Left colon (tissue), 2 donors: Measurements from ENCODE around the gene ADGRF4. TPM values are rescaled to one million over a fixed set of nuclear protein-coding genes. Genes with fewer than 3 reads are reported as not detected.

Experiments
- total RNA-seq, 2 donors: library from RNA; stranded (reverse); fragmentation: NEBNext Ultra II Directional; extraction: Animal tissue kit (Norgen Biotek cat#: 25700); gene quantifications; one replicate each; pipeline ENCODE4 v1.2.1, GENCODE V29; 2021
- donor health status: DM: no; HTN: no; CAD: no.
- donor health status: DM: yes; HTN: yes; CAD: no.

Gene ADGRF4
- total RNA-seq, 2 donors from 2014 or later: 2.0 to 4.0 TPM

Other genes starting within 250 kb of the ADGRF4 start
- gene CD2AP, start 220.8 kb upstream of the ADGRF4 start, total RNA-seq: 100 to 1,000 TPM; 103 to 111 TPM
- not detected for gene OPN5, start 83.5 kb downstream of the ADGRF4 start, total RNA-seq